Peyer's patch (tissue), 4 donors: Measurements from ENCODE around the gene LDLRAD3. TPM values are rescaled to one million over a fixed set of nuclear protein-coding genes. Genes with fewer than 3 reads are reported as not detected.

Source experiments
- DNase-seq, 3 donors: peaks; one replicate each; pipeline ENCODE4 v3.0.0-alpha.2; 2017 to 2019
- H3K27ac ChIP-seq, 4 donors: fragments of 200-600 bp; sonication (generic); one replicate each; pipeline ENCODE4 v1.5.1; 2016 to 2019
- H3K27me3 ChIP-seq, 2 donors: fragments of 200-600 bp; sonication (generic); one replicate each; pipeline ENCODE4 v1.5.1; 2019
- H3K36me3 ChIP-seq, 3 donors: fragments of 200-600 bp; sonication (generic); one replicate each; pipeline ENCODE4 v1.5.1; 2016 to 2019
- H3K4me1 ChIP-seq, 4 donors: fragments of 200-600 bp; sonication (generic); one replicate each; pipeline ENCODE4 v1.5.1; 2016 to 2019
- H3K4me3 ChIP-seq, 4 donors: fragments of 200-600 bp; sonication (generic); 1 replicate in 3 of 4; 2 replicates in 1 of 4; pipeline ENCODE4 v1.5.1; 2016 to 2019; ENCODE audit warnings: mild to moderate bottlenecking in 1 of 4
- H3K9me3 ChIP-seq, 4 donors: fragments of 200-600 bp; sonication (generic); one replicate each; pipeline ENCODE4 v1.5.1; 2016 to 2019; ENCODE audit warnings: mild to moderate bottlenecking in 1 of 4
- CTCF ChIP-seq, 6 experiments: fragments of 450-650 bp in 4 of 6; fragments of 200-600 bp in 2 of 6; sonication (generic) in 1 of 6; IDR thresholded peaks; one replicate each; pipeline ENCODE4 v1.5.1; 2017 to 2019; ENCODE audit warnings: antibody characterized with exemption in 6 of 6, mild to moderate bottlenecking in 3 of 6, moderate library complexity in 1 of 6
- POLR2A ChIP-seq, 2 donors: fragments of 450-650 bp; IDR thresholded peaks; one replicate each; pipeline ENCODE4 v1.5.1; 2017; ENCODE audit warnings: antibody characterized with exemption in 2 of 2, mild to moderate bottlenecking in 2 of 2, moderate library complexity in 2 of 2
- total RNA-seq, 4 donors: library from RNA; depleted of rRNA; stranded (reverse); fragments of >200 nt; gene quantifications; one replicate each; pipeline ENCODE4 v1.1.0, GENCODE V29; 2016

The LDLRAD3 gene
- total RNA-seq, 4 donors from 2014 or later = 1.2 to 14.0 (median 4.8) TPM

- no peaks in the 10 kb centered on the region for H3K9me3 ChIP-seq
- no peak for DNase-seq
- H3K4me3 ChIP-seq = no peak overlapping the region
- no peaks in the 10 kb centered on the region for H3K36me3 ChIP-seq
- TF ChIP-seq POLR2A (IDR thresholded peaks at IDR 0.05) = no peak
- TF ChIP-seq CTCF (IDR thresholded peaks at IDR 0.05) = no peak
- no peaks in the 10 kb centered on the region for H3K4me1 ChIP-seq
- H3K27me3 ChIP-seq = no peaks in the 10 kb centered on the region
- no peak overlapping the region for H3K27ac ChIP-seq
Measured at GRCh38 chr11:36235750-36236149, 291.9 kb downstream of the LDLRAD3 start.

GRCh38 chr11:36237391-36237790 lies 293.5 kb downstream of the LDLRAD3 start:
- no peak for DNase-seq
- Histone ChIP-seq H3K27me3 (no peaks in the 10 kb centered on the region), H3K4me3 (no peak overlapping the region), H3K4me1 (no peaks in the 10 kb centered on the region), H3K27ac (no peak overlapping the region), H3K9me3 (no peaks in the 10 kb centered on the region), H3K36me3 (no peaks in the 10 kb centered on the region)
- TF ChIP-seq CTCF (IDR thresholded peaks at IDR 0.05) (no peak), POLR2A (IDR thresholded peaks at IDR 0.05) (no peak)

- no peaks in the 10 kb centered on the region for H3K27me3 ChIP-seq
- H3K4me1 ChIP-seq = no peaks in the 10 kb centered on the region
- no peak for DNase-seq
- H3K9me3 ChIP-seq = no peaks in the 10 kb centered on the region
- H3K4me3 ChIP-seq = no peak overlapping the region
- H3K27ac ChIP-seq = no peak overlapping the region
- TF ChIP-seq POLR2A (IDR thresholded peaks at IDR 0.05) (no peak), CTCF (IDR thresholded peaks at IDR 0.05) (no peak)
- no peaks in the 10 kb centered on the region for H3K36me3 ChIP-seq
Measured at GRCh38 chr11:36238036-36238631, 294.3 kb downstream of the LDLRAD3 start.

GRCh38 chr11:36238881-36239280 lies 295.0 kb downstream of the LDLRAD3 start:
- H3K4me3 ChIP-seq = no peak overlapping the region
- DNase-seq = no peak

GRCh38 chr11:36239636-36240035 lies 295.8 kb downstream of the LDLRAD3 start:
- Histone ChIP-seq H3K4me1 (no peaks in the 10 kb centered on the region), H3K4me3 (no peak overlapping the region), H3K36me3 (no peaks in the 10 kb centered on the region), H3K27ac (no peak overlapping the region), H3K27me3 (no peaks in the 10 kb centered on the region), H3K9me3 (no peaks in the 10 kb centered on the region)
- DNase-seq = no peak
- TF ChIP-seq POLR2A (IDR thresholded peaks at IDR 0.05) (no peak), CTCF (IDR thresholded peaks at IDR 0.05) (no peak)

More at GRCh38 chr11:36238881-36239280, 295.0 kb downstream of the LDLRAD3 start:
- H3K9me3 ChIP-seq = no peaks in the 10 kb centered on the region
- no peaks in the 10 kb centered on the region for H3K27me3 ChIP-seq
- no peaks in the 10 kb centered on the region for H3K36me3 ChIP-seq
- H3K27ac ChIP-seq = no peak overlapping the region
- no peaks in the 10 kb centered on the region for H3K4me1 ChIP-seq
- TF ChIP-seq POLR2A (IDR thresholded peaks at IDR 0.05) (no peak), CTCF (IDR thresholded peaks at IDR 0.05) (no peak)

- Histone ChIP-seq H3K4me1 (no peaks in the 10 kb centered on the region), H3K27me3 (no peaks in the 10 kb centered on the region), H3K4me3 (no peak overlapping the region), H3K27ac (no peak overlapping the region), H3K36me3 (no peaks in the 10 kb centered on the region), H3K9me3 (no peaks in the 10 kb centered on the region)
- TF ChIP-seq POLR2A (IDR thresholded peaks at IDR 0.05) (no peak), CTCF (IDR thresholded peaks at IDR 0.05) (no peak)
- no peak for DNase-seq
Measured at GRCh38 chr11:36240173-36240572, 296.3 kb downstream of the LDLRAD3 start.
